HG03175 (cell line): ENCODE measurements around the gene XPO6.

Source experiments
- ATAC-seq: cut with Tn5 transposase; IDR thresholded peaks from one replicate; pipeline ENCODE4 v1.9.1; 2021; ENCODE audit warnings: mild to moderate bottlenecking, moderate library complexity; ENCODE audit not compliant: unreplicated experiment

XPO6 gene

DNA sequence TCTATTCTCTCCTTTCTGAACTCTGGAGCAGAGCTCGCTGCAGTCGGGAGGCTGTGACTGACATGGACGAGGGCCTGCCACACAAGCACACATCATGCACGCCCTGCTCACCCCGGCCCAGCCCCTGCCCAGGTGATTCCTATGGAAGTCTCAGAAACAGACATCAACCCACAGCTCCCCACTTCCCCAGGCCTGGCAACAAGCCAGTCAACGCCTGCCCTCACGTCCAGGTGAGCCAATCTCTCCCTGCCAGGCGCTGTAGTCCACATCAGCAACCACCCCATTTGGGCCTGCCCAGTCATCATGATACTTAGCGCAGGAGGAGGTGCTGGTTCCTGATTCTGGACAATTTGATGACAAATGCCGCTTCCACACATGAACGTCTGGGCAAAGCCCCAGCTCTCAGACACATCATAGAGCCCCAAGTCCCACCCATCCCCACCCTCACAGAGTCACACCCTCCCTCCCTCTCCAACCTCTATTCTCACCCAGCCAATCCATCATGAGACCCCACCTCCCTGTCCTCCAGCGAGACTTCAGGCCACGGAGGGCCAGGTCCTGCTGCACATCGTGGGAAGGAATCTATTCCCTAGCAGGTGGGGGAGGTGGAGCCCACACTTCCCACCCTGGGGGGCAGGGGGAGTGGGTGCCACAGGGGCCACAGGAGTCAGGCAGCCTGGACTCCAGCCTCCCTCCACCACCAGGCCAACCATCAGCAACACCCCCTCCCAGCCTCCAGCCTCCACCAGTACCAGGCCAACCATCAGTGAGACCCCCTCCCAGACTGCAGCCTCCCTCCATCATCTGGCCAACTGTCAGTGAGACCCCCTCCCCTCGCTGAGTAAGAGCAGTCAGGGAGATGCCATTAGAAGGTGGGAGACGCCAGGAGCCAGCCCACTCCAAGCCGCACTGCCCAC lies 114.5 kb downstream of the XPO6 start:
- no peak for ATAC-seq

- no peak for ATAC-seq
Observed at GRCh38 chr16:28093385-28093725, 118.4 kb downstream of the XPO6 start.

DNA sequence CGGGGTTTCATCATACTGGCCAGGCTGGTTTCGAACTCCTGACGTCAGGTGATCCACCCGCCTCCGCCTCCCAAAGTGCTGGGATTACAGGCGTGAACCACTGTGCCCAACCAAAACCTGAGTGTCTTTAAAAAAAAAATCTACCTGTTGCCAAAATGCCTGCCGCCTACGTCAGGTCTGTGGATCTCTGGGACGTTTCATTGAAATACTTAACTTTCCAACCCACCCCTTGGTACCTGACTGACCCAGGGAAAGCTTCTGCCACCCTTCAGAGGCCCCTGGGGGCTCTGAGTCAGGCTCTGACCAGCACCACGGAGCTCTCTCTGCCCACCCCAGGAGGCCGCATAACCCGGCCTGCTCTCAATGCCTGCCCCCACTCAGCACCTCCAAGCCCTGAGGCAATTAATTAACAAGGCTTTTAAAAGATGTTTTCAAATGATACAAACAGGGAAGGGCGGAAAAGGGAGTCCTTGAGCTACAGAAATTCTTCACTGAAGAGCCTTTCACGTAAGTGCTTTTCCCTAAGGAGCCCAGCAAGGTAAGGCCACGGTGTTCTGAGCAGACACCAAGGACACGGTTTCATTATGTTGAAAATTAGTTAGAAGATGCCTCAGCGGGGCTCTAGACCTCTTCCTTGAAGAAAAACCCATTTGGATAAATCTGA lies 118.9 kb downstream of the XPO6 start:
- ATAC-seq = no peak

DNA sequence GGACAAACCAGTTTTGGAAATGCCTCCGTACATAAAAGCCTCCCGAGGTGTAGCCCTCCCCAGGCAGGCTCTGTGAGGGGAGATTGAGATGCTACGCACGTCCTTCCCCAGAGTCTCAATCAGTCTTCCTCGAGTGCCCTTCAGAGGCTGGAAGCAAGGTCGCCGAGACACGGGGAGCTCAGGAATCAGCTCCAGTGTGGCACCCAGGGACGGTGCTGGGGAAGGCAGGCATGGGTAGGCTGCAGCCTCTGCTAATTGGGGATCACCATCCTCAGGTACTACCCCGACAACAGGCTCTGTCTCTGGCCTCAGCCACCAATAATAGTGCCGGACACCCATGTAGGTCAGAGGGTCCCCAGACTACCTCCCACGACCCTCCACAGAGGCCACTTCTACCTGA lies 120.1 kb downstream of the XPO6 start:
- ATAC-seq = no peak

DNA sequence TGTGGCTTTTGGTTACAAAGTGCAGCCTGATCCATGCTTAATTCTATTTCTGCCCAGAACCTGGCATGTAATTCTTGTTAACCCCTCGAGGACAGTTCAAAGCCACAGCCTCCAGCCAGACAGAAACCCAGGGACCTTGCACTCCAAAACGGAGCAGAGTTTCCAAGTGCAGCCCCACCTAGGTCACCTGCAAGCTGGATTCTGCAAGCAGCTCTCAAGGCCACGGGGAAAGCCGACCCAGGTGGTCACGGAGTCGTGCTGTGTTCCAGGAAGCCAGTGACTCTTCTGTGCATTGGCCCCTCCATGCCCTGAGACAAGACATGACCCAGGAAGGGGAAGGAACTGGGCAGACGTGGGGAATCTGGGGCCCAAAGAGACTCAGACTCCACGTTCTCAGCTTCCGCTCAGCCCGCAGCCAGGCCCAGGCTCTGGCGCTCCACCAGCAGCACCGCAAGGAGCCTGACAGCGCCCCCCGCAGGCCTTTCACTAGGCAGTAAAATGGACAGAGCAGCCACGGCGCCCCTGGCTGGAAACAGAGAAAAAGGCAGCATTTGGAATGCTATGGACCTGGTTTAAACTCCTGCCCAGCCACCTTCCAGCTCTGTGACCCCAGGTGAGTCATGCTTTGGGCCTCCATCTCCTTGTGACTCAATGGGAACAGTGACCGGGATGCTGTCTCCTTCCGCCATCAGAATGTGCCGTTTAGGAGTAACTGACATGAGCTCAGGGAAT lies 121.0 kb downstream of the XPO6 start:
- no peak for ATAC-seq

- no peak for ATAC-seq
Observed at GRCh38 chr16:28089992-28090365, 121.8 kb downstream of the XPO6 start.

DNA sequence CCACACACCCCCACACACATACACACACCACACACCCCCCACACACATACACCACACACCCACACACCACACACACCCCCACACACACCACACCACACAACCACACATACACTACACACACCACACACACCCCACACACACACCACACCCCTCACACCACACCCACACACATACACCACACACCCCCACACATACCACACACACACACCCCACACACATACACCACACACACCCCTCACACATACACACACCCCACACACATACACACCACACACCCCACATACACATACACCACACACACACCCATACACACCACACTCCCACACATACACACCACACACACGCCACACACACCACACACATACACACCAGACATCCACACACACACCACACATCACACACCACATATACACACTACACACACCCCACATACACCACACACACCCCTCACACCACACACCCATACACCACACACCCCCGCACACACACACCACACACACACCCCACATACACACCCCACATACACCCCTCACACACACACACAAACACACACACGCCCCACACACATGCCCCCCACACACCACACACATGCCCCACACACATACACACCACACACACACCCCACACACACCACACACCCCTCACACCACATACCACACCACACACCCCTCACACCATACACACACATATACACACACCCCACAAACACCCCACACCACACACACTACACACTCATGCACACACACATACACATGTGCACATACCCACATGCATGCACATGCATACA lies 122.4 kb downstream of the XPO6 start:
- ATAC-seq = no peak

DNA sequence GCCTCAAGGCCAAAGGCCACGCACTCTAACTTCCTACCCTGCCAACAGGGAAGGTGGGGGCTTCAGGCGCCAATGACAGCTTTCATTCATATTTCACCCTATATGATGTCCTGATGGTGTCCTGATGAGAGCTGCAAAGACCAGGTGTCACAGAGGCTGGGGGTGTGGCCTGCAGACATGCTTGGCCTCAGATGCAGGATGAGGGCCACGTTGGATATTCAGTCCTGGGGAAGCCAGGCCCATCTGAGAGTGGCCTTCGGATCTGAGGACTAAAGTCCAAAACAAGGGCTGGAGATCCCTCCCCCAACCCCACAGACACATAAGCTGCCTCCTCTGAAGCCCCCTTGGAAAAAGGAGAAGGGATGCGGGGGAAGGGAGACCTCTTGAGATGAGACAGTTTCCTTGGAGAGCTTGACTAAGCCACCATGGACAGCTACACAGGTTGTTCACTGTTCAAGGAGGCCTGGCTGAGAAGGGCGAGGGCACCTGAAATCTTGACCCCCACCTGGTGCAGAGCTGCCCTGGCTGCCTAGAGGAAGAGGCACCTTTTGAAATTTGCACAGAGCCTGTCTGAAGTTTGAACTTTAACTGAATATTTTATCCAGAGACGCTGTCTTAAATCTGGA lies 124.0 kb downstream of the XPO6 start:
- no peak for ATAC-seq

GRCh38 chr16:28087140-28087660 lies 124.6 kb downstream of the XPO6 start:
- ATAC-seq = no peak

DNA sequence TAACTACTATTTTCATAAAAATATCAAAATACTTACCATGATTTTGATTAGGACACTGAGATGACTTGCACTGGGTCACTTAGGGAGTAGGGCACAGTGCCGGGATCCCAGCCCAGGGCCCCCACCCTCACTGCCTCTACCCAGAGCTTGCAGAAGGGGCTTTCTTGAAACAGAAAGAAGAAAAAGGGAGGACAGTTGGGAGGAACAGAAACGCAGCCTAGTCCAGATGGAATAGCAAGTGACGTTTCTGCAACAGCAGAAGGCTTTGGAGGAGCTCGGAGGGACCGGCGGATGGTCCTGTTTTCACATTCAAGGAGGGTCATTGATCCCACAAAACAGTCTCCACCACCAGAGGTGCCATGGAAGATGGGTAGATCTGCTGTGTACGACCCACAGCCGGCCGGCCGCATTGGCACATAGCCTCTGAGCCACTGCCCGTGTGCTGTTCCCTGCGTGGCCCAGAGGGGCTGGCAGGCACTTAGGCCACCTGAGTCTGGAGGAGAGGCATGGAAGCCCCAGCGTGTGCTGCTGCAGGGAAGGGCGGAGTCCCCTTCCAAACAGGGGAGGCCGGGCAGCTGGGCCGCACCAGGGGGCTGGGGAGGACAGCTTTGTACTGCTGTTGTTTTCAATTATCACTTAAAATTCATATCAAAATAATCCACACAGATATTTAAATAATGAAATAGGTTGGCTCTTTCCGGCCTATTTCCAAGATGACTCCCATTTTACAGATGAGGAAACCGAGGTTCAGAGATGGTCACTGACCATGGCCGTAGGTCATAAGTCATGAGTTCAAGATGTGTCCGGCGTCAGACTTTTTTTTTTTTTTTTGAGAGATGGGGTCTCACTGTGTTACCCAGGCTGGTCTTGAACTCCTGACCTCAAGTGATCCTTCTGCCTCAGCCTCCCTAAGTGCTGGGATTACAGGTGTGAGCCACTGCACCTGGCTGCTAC lies 125.3 kb downstream of the XPO6 start:
- ATAC-seq = no peak

DNA sequence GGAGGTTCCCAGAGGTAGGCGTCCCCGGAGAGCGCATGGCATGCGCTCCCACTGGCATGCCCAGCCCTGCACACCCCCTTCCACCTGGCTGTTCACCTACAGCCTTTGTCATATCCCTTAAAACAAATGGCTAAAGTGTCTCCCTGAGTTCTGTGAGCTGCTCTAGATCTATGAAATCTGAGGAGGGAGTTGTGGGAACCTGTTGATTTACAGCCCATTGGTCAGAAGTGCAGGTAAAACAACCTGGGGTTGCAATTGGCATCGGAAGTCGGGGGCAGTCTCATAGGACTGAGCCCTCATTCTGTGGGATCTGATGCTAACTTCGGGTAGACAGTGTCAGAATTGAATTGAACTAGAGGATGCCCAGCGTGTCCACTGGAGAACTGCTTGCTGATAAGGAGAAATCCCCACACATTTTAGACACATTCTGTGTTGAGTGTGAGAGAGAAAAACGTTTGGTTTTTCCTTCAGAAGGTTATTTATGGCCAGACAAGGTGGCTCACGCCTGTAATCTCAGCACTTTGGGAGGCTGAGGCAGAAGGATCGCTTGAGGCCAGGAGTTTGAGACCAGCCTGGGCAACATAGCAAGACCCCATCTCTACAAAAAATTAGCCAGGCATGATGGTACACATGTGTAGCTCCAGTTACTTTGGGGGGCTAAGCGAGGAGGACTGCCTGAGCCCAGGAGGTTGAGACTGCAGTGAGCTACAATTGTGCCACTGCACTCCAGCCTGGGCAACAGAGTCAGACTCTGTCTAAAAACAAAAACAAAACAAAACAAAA lies 126.2 kb downstream of the XPO6 start:
- ATAC-seq = no peak

- no peak for ATAC-seq
Observed at GRCh38 chr16:28084209-28084608, 127.6 kb downstream of the XPO6 start.

- no peak for ATAC-seq
Observed at GRCh38 chr16:28082624-28083023, 129.1 kb downstream of the XPO6 start.

DNA sequence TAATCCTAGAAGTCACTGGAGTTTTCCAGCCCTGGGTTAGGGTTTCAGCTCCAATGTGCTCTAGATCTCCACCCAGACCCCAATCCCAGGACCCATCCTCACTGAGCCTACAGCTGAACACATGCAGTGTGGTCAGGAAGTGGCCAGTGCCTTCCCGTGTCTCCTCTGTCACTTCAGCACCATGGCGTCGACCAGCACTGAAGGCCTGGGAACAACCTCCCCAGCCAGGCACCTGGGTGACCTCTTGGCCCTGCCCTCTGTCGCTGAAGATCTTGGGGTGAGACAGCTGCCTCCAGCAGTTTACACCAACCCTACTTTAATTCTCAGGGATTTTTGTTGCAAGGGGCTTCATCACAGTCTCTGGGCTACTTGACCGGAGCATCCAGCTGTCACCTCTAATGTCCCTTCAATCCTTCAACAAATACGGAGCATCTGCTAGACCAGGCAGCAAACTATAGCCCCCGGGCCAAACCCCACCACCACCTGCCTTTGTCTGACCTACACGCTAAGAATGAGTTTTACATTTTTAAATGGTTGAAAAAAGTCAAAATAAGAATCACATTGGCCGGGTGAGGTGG lies 130.3 kb downstream of the XPO6 start:
- no peak for ATAC-seq

- ATAC-seq = no peak
Observed at GRCh38 chr16:28078261-28078660, 133.5 kb downstream of the XPO6 start.

- no peak for ATAC-seq
Observed at GRCh38 chr16:28073836-28074235, 137.9 kb downstream of the XPO6 start.

DNA sequence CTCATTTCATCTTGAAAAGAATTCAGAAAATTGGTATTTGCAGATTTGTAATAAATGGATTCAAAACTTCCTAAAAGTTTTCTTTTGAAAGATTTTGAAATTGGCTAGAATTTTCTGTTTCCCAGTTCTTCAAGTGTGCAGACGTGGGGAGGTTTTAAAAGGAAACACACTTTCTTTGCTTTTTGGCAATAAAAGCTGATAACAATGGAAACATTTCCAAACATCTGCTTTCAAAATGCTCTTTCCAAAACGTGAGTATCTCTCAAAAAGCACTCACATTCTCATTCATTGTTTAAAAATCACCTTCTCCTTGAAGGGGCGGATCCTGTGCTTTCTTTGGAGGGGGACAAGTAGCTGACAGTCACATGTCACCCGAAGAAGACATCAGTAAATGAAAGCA lies 139.7 kb downstream of the XPO6 start:
- ATAC-seq = no peak
